HEK293 (cell line): ENCODE measurements around the gene RASA3.

Source experiments
- CTCF ChIA-PET: fragments of 350-600 bp; formaldehyde crosslinking; extraction: SDS; loops from one replicate; lab custom pipeline; 2021; ENCODE audit warnings: antibody characterized with exemption; lab: Yijun Ruan, JAX
- POLR2A ChIA-PET: fragments of 300-600 bp; formaldehyde crosslinking; extraction: SDS; loops from one replicate; lab custom pipeline; 2020; ENCODE audit warnings: antibody characterized with exemption, inconsistent platforms; lab: Yijun Ruan, JAX
- H3K27ac ChIP-seq: fragments of 200-500 bp; sonication (Bioruptor generic); 2 replicates; pipeline ENCODE4 v1.5.1; 2014; ENCODE audit warnings: low read depth, low read length, control low read depth, inconsistent platforms; ENCODE audit errors: extremely low read depth
- H3K36me3 ChIP-seq, 2 experiments: fragments of 200-500 bp in 1 of 2; sonication (Bioruptor generic) in 1 of 2; 1 replicate in 1 of 2; 2 replicates in 1 of 2; pipeline ENCODE4 v1.5.1; 2014 to 2017; ENCODE audit warnings: inconsistent platforms in 2 of 2, low read length in 2 of 2; ENCODE audit not compliant: control insufficient read depth in 2 of 2, insufficient read depth in 1 of 2
- H3K4me1 ChIP-seq: fragments of 200-500 bp; sonication (Bioruptor generic); 2 replicates; pipeline ENCODE4 v1.5.1; 2014; ENCODE audit warnings: mild to moderate bottlenecking, low read length, inconsistent platforms; ENCODE audit not compliant: control insufficient read depth, insufficient read depth
- H3K4me3 ChIP-seq: 2 replicates; pipeline ENCODE4 v1.5.1; 2011; ENCODE audit warnings: low read depth, mild to moderate bottlenecking, control low read depth, low read length, moderate library complexity
- H3K9me3 ChIP-seq: fragments of 200-500 bp; sonication (Bioruptor generic); 2 replicates; pipeline ENCODE4 v1.5.1; 2014; ENCODE audit warnings: low read depth, low read length, inconsistent platforms; ENCODE audit not compliant: control insufficient read depth, insufficient read depth
- GLI2 ChIP-seq: fragments of 450-650 bp; formaldehyde crosslinking; IDR thresholded peaks from 2 replicates; pipeline ENCODE4; 2017; ENCODE audit warnings: missing biosample characterization, missing genetic modification characterization, low read depth, borderline replicate concordance
- IKZF3 ChIP-seq: fragments of 450-650 bp; IDR thresholded peaks from 2 replicates; pipeline ENCODE4 v1.5.0; 2018; ENCODE audit warnings: missing biosample characterization, mild to moderate bottlenecking, missing genetic modification characterization, moderate library complexity
- YY1 ChIP-seq: fragments of 450-650 bp; formaldehyde crosslinking; IDR thresholded peaks from 2 replicates; pipeline ENCODE4 v1.5.1; 2018; ENCODE audit warnings: missing biosample characterization, missing genetic modification characterization
- ZBTB48 ChIP-seq: fragments of 450-650 bp; formaldehyde crosslinking; IDR thresholded peaks from 2 replicates; pipeline ENCODE4 v1.5.1; 2016; ENCODE audit warnings: missing biosample characterization, missing genetic modification characterization
- ZEB2 ChIP-seq: fragments of 450-650 bp; formaldehyde crosslinking; IDR thresholded peaks from 2 replicates; pipeline ENCODE4 v1.5.1; 2016; ENCODE audit warnings: missing biosample characterization, missing genetic modification characterization
- ZNF426 ChIP-seq: fragments of 450-650 bp; formaldehyde crosslinking; IDR thresholded peaks from 2 replicates; pipeline ENCODE4 v1.5.1; 2017; ENCODE audit warnings: missing biosample characterization, missing genetic modification characterization, mild to moderate bottlenecking, inconsistent platforms, moderate library complexity
- ZNF555 ChIP-seq: fragments of 450-650 bp; formaldehyde crosslinking; conservative IDR thresholded peaks from 2 replicates; pipeline ENCODE4 v1.5.1; 2017; ENCODE audit warnings: missing biosample characterization, mild to moderate bottlenecking, missing genetic modification characterization, inconsistent platforms
- ZNF585B ChIP-seq: fragments of 450-650 bp; formaldehyde crosslinking; IDR thresholded peaks from 2 replicates; pipeline ENCODE4 v1.5.1; 2016; ENCODE audit warnings: missing biosample characterization, missing genetic modification characterization
- ZNF623 ChIP-seq: fragments of 450-650 bp; formaldehyde crosslinking; IDR thresholded peaks from 2 replicates; pipeline ENCODE4 v1.5.1; 2016; ENCODE audit warnings: missing biosample characterization, missing genetic modification characterization
- ZNF660 ChIP-seq: fragments of 450-650 bp; IDR thresholded peaks from 2 replicates; pipeline ENCODE4 v1.5.1; 2018; ENCODE audit warnings: missing biosample characterization, mild to moderate bottlenecking, missing genetic modification characterization
- ZNF792 ChIP-seq: fragments of 450-650 bp; formaldehyde crosslinking; IDR thresholded peaks from 2 replicates; pipeline ENCODE4 v1.5.1; 2016; ENCODE audit warnings: missing biosample characterization, missing genetic modification characterization
- TF ChIP-seq, protein P1 (sequence below): fragments of 450-650 bp; formaldehyde crosslinking; conservative IDR thresholded peaks from 2 replicates; pipeline ENCODE4 v1.5.1; 2016; ENCODE audit warnings: low read depth, missing biosample characterization, missing genetic modification characterization

The RASA3 gene

GRCh38 chr13:113996912-113997745, 135.3 kb downstream of the RASA3 start:
- ChIA-PET CTCF (no interaction called here), POLR2A (no interaction called here)
- no peak overlapping the region for H3K27ac ChIP-seq

GRCh38 chr13:113996081-113996911, 136.1 kb downstream of the RASA3 start:
- H3K4me3 ChIP-seq: no peak overlapping the region
- POLR2A ChIA-PET: no interaction called here
- CTCF ChIA-PET: no interaction called here

More at GRCh38 chr13:113996912-113997745, 135.3 kb downstream of the RASA3 start:
- no peak overlapping the region for H3K4me3 ChIP-seq
- H3K4me1 ChIP-seq: no peaks in the 10 kb centered on the region
- TF ChIP-seq YY1 (no peak), ZNF623 (tag by site-specific recombination) (peak; percentile 86)
- TF ChIP-seq, all 188 proteins: peak for 1
- Histone ChIP-seq H3K36me3 (no peaks in the 10 kb centered on the region), H3K9me3 (no peaks in the 10 kb centered on the region)

DNA sequence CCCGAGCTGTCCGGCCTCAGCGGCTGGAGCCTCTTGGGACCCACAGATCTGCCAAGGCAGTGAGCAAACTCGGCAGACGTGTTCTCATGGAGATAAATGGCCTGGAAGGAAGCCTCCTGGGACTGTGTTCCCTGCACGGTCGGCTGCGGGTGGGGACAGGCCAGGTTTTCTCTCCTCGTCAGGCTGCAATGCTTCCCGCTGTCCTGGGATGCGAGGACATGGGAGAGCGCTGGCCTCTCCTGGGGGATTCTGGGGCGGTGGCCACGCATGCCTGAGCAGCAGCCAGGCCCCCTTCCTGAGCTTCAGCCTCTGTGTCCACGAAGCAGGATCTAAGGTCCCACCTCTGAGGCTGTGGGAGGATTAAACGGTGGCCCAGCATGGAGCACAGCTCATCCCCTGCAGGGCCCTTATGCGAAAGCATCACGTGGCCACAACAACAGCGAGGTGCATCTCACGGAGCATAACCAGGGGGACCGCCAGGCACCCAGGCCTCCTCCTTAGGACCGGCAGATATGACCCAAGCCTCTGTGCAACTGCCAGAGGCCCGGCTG, 137.3 kb downstream of the RASA3 start:
- ChIA-PET POLR2A (no interaction called here), CTCF (no interaction called here)
- Histone ChIP-seq H3K36me3 (peaks cover 0 to 15% of the 10 kb centered on the region in 2 experiments; a peak in 1 of 3 replicates), H3K4me1 (no peaks in the 10 kb centered on the region), H3K27ac (no peak overlapping the region), H3K4me3 (no peak overlapping the region), H3K9me3 (no peaks in the 10 kb centered on the region)
- TF ChIP-seq ZNF555 (no peak), ZEB2 (no peak), ZNF585B (tag by site-specific recombination) (no peak), IKZF3 (tag by site-specific recombination) (no peak), ZNF426 (no peak), GLI2 (no peak), ZNF792 (tag by site-specific recombination) (no peak), ZBTB48 (tag by site-specific recombination) (no peak)
- TF ChIP-seq, protein P1, sequence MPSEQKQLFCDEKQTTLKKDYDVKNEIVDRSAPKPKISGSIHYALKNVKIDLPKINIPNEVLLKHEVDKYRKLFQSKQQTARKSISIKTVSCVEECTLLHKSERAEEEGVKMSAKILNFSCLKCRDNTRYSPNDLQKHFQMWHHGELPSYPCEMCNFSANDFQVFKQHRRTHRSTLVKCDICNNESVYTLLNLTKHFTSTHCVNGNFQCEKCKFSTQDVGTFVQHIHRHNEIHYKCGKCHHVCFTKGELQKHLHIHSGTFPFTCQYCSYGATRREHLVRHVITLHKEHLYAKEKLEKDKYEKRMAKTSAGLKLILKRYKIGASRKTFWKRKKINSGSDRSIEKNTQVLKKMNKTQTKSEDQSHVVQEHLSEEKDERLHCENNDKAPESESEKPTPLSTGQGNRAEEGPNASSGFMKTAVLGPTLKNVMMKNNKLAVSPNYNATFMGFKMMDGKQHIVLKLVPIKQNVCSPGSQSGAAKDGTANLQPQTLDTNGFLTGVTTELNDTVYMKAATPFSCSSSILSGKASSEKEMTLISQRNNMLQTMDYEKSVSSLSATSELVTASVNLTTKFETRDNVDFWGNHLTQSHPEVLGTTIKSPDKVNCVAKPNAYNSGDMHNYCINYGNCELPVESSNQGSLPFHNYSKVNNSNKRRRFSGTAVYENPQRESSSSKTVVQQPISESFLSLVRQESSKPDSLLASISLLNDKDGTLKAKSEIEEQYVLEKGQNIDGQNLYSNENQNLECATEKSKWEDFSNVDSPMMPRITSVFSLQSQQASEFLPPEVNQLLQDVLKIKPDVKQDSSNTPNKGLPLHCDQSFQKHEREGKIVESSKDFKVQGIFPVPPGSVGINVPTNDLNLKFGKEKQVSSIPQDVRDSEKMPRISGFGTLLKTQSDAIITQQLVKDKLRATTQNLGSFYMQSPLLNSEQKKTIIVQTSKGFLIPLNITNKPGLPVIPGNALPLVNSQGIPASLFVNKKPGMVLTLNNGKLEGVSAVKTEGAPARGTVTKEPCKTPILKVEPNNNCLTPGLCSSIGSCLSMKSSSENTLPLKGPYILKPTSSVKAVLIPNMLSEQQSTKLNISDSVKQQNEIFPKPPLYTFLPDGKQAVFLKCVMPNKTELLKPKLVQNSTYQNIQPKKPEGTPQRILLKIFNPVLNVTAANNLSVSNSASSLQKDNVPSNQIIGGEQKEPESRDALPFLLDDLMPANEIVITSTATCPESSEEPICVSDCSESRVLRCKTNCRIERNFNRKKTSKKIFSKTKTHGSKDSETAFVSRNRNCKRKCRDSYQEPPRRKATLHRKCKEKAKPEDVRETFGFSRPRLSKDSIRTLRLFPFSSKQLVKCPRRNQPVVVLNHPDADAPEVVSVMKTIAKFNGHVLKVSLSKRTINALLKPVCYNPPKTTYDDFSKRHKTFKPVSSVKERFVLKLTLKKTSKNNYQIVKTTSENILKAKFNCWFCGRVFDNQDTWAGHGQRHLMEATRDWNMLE (tag by site-specific recombination): no peak

More at GRCh38 chr13:113996081-113996911, 136.1 kb downstream of the RASA3 start:
- Histone ChIP-seq H3K36me3 (peaks cover 0 to 5% of the 10 kb centered on the region in 2 experiments; a peak in 1 of 3 replicates), H3K9me3 (no peaks in the 10 kb centered on the region), H3K4me1 (no peaks in the 10 kb centered on the region), H3K27ac (no peak overlapping the region)
- TF ChIP-seq ZNF660 (tag by site-specific recombination): no peak
